GM12892 (cell line): ENCODE data around the gene WNT5A.

Experiments used
- POLR2A ChIP-seq: IDR thresholded peaks from 2 replicates; pipeline ENCODE4 v1.6.1; 2011; ENCODE audit warnings: low read depth, low read length, control low read depth
- POLR2AphosphoS5 ChIP-seq: IDR thresholded peaks from 2 replicates; pipeline ENCODE4 v1.6.1; 2011; ENCODE audit warnings: low read depth, low read length, control low read depth
- TAF1 ChIP-seq: IDR thresholded peaks from 2 replicates; pipeline ENCODE4 v1.6.1; 2011; ENCODE audit warnings: low read depth, mild to moderate bottlenecking, control low read depth, low read length, borderline replicate concordance

GRCh38 chr3:55519019-55519418 is 31.9 kb upstream of the WNT5A start:
- TF ChIP-seq POLR2A (no peak), POLR2AphosphoS5 (no peak), TAF1 (no peak)
